ENCODE data around the gene HSD17B1.

Gene HSD17B1

DNA sequence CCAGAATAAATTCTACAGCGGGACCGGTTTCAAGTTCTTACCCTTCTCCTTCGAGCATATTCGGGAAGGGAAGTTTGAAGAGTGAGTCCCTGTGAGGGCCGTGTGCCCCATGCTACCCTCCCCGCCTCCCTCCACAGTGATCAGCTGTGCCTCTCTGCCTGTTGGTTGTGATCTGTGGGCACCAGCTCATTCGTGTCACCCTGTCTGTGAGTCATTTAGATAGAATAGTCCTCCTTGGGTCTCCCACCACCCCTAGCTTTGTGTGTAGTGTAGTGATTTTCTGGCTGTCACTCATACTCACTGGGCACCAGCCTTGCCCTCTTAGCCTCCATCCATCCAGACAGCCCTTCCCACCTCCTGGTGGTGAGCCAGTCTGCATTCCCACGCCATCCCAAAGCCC lies 31.7 kb upstream of the HSD17B1 start:
- TF ChIP-seq, protein P1, sequence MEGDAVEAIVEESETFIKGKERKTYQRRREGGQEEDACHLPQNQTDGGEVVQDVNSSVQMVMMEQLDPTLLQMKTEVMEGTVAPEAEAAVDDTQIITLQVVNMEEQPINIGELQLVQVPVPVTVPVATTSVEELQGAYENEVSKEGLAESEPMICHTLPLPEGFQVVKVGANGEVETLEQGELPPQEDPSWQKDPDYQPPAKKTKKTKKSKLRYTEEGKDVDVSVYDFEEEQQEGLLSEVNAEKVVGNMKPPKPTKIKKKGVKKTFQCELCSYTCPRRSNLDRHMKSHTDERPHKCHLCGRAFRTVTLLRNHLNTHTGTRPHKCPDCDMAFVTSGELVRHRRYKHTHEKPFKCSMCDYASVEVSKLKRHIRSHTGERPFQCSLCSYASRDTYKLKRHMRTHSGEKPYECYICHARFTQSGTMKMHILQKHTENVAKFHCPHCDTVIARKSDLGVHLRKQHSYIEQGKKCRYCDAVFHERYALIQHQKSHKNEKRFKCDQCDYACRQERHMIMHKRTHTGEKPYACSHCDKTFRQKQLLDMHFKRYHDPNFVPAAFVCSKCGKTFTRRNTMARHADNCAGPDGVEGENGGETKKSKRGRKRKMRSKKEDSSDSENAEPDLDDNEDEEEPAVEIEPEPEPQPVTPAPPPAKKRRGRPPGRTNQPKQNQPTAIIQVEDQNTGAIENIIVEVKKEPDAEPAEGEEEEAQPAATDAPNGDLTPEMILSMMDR (IDR thresholded peaks at IDR 0.05; ENCODE audit: low read depth, low read length, poor library complexity, severe bottlenecking) = no peak
- no peak for TF ChIP-seq EZH2phosphoT487 (IDR thresholded peaks at IDR 0.05; ENCODE audit: borderline replicate concordance, low read length)
- no peak overlapping the region for H3K4me2 ChIP-seq (ENCODE audit: low read length)
- H3K9me2 ChIP-seq (replicated peaks; ENCODE audit: control insufficient read depth, low read length) = no peaks in the 10 kb centered on the region
- H3F3A ChIP-seq (ENCODE audit: control insufficient read depth, insufficient read depth) = no peaks in the 10 kb centered on the region
- no peaks in the 10 kb centered on the region for H4K20me1 ChIP-seq (ENCODE audit: control insufficient read depth, insufficient read depth, low read depth, low read length)
- H3K4me1 ChIP-seq (ENCODE audit: control insufficient read depth, low read length) = 0 out of 2 replicates have a peak, but pooled peaks cover 2% of the 10 kb centered on the region
- no peak overlapping the region for H3K27ac ChIP-seq (ENCODE audit: low read depth, low read length)
- no peaks in the 10 kb centered on the region for H3K36me3 ChIP-seq (ENCODE audit: control insufficient read depth, low read length)
- H3K9me3 ChIP-seq (ENCODE audit: control insufficient read depth, insufficient read depth, low read length) = no peaks in the 10 kb centered on the region
- no peak overlapping the region for H3K4me3 ChIP-seq (ENCODE audit: low read length)
- H3K27me3 ChIP-seq (ENCODE audit: control insufficient read depth, low read length) = peaks cover 34% of the 10 kb centered on the region
- H3K79me2 ChIP-seq (ENCODE audit: control insufficient read depth, low read length) = no peaks in the 10 kb centered on the region

DNA sequence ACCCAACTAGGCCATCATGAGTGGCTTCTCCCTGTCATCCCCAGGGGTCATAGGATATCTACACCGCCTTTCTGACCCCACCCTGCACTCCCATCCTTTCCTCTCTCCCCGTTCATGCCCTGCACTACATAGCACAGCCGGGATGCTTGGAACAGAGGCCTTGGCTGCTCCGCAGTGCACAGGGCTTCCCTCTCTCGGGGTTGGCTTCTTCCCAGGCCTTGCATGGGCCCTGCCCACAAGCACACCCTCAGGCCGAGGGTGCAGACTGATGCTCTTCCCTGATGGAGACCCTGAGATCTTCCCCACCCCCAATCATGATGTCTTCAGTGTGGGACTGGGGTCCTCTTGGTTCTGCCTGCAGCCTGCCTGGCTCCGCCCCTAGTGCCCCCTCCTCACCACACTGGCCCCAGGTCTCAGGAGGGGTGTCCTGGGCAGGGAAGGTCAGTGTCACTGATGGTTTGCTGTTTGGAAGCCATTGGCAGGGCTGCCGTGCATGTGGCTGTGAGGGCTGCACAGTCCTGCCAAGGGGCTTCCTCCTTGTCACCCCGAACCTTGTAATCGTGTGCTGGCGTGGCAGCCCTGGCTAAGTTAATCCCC lies 31.0 kb upstream of the HSD17B1 start:
- H4K20me1 ChIP-seq (ENCODE audit: control insufficient read depth, insufficient read depth, low read depth, low read length) = no peaks in the 10 kb centered on the region
- H3K4me2 ChIP-seq (ENCODE audit: low read length) = no peak overlapping the region
- H3K27ac ChIP-seq (ENCODE audit: low read depth, low read length) = no peak overlapping the region
- 0 out of 2 replicates have a peak, but pooled peaks cover 2% of the 10 kb centered on the region for H3K4me1 ChIP-seq (ENCODE audit: control insufficient read depth, low read length)
- no peaks in the 10 kb centered on the region for H3F3A ChIP-seq (ENCODE audit: control insufficient read depth, insufficient read depth)
- H3K9me3 ChIP-seq (ENCODE audit: control insufficient read depth, insufficient read depth, low read length) = no peaks in the 10 kb centered on the region
- no peaks in the 10 kb centered on the region for H3K79me2 ChIP-seq (ENCODE audit: control insufficient read depth, low read length)
- H3K4me3 ChIP-seq (ENCODE audit: low read length) = no peak overlapping the region
- no peaks in the 10 kb centered on the region for H3K36me3 ChIP-seq (ENCODE audit: control insufficient read depth, low read length)
- H3K27me3 ChIP-seq (ENCODE audit: control insufficient read depth, low read length) = peaks cover 34% of the 10 kb centered on the region
- H3K9me2 ChIP-seq (replicated peaks; ENCODE audit: control insufficient read depth, low read length) = no peaks in the 10 kb centered on the region
- TF ChIP-seq EZH2phosphoT487 (IDR thresholded peaks at IDR 0.05; ENCODE audit: borderline replicate concordance, low read length) = no peak
- TF ChIP-seq, protein P1 (IDR thresholded peaks at IDR 0.05; ENCODE audit: low read depth, low read length, poor library complexity, severe bottlenecking) = no peak

DNA sequence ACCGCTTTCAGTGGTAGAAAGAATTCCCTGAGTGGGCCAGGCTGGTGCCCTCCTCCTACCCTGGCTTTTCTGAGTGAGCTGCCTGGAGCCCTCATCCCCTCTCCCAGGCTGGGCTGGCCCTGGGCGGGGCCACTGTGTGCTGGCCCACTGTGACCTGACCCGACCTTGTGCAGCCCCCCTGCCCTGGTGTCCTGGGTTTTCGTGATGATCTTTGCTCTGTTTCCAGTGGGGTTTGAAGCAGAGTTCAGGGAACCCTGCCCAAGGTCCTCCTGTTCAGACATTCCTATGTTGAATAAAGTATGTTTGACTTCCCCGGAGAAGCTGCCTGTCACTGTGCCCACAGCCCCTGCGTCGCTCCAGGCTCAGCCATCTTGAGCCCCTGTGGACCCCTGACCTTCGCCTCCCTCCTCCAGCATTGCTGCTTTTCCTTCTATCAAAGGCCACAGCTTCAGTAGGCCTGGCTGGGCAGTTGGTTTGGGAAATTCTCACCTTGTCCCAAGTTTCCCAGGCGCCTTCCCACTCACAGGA lies 30.4 kb upstream of the HSD17B1 start:
- peaks cover 32% of the 10 kb centered on the region for H3K27me3 ChIP-seq (ENCODE audit: control insufficient read depth, low read length)
- H3F3A ChIP-seq (ENCODE audit: control insufficient read depth, insufficient read depth) = no peaks in the 10 kb centered on the region
- no peaks in the 10 kb centered on the region for H3K9me3 ChIP-seq (ENCODE audit: control insufficient read depth, insufficient read depth, low read length)
- no peak overlapping the region for H3K4me2 ChIP-seq (ENCODE audit: low read length)
- no peaks in the 10 kb centered on the region for H3K79me2 ChIP-seq (ENCODE audit: control insufficient read depth, low read length)
- H3K9me2 ChIP-seq (replicated peaks; ENCODE audit: control insufficient read depth, low read length) = no peaks in the 10 kb centered on the region
- H3K4me1 ChIP-seq (ENCODE audit: control insufficient read depth, low read length) = 0 out of 2 replicates have a peak, but pooled peaks cover under 1% of the 10 kb centered on the region
- H4K20me1 ChIP-seq (ENCODE audit: control insufficient read depth, insufficient read depth, low read depth, low read length) = no peaks in the 10 kb centered on the region
- TF ChIP-seq EZH2phosphoT487 (IDR thresholded peaks at IDR 0.05; ENCODE audit: borderline replicate concordance, low read length) = no peak
- TF ChIP-seq, protein P1 (IDR thresholded peaks at IDR 0.05; ENCODE audit: low read depth, low read length, poor library complexity, severe bottlenecking) = no peak
- no peak overlapping the region for H3K4me3 ChIP-seq (ENCODE audit: low read length)
- H3K36me3 ChIP-seq (ENCODE audit: control insufficient read depth, low read length) = no peaks in the 10 kb centered on the region
- no peak overlapping the region for H3K27ac ChIP-seq (ENCODE audit: low read depth, low read length)

All from DOHH2 (cell line).